ENCODE results near the gene GPRIN3. TPM values are rescaled to one million over a fixed set of nuclear protein-coding genes. Genes with fewer than 3 reads are reported as not detected.

The GPRIN3 gene
- total and polyA plus RNA-seq, 2 of the 13 experiments (the other 11 are each of a cell fraction or from before 2014, with no cell fraction given) = not detected

- BruUV-seq (replicated peaks) = no TSS peak
- Histone ChIP-seq H3K4me3 (replicated peaks in 1 of 3; ENCODE audit: insufficient read depth in 1 of 3, low read depth in 2 of 3, low read length in 3 of 3) (no peak overlapping the region), H3K27ac (ENCODE audit: extremely low read length, insufficient read depth, low read length) (no peak overlapping the region), H3K36me3 (replicated peaks in 1 of 2; ENCODE audit: control insufficient read depth in 1 of 2, insufficient read depth in 2 of 2, low read length in 2 of 2) (no peaks in the 10 kb centered on the region), H4K20me1 (ENCODE audit: insufficient read depth, low read length) (no peaks in the 10 kb centered on the region; the same call in 1 of the 2 replicates), H3K27me3 (ENCODE audit: control insufficient read depth in 1 of 2, insufficient read depth in 2 of 2, low read length in 2 of 2) (no peaks in the 10 kb centered on the region), H3K4me1 (ENCODE audit: insufficient read depth, low read length) (no peaks in the 10 kb centered on the region), H2AFZ (ENCODE audit: low read length) (no peak overlapping the region), H3K9me3 (ENCODE audit: low read length) (no peaks in the 10 kb centered on the region), H3K79me2 (ENCODE audit: insufficient read depth, low read length) (no peaks in the 10 kb centered on the region), H3K4me2 (ENCODE audit: low read depth, low read length) (no peak overlapping the region), H3K9ac (ENCODE audit: insufficient read depth, low read depth, low read length) (no peak overlapping the region)
- intact Hi-C loops (cut with micrococcal nuclease; ENCODE audit: unreplicated experiment) (no loop called here), in situ Hi-C loops (cut with HindIII; ENCODE audit: extremely low pct_ligation_motif_present, low pct_unique_long_range_greater_than_20kb) (no loop called here)
- no peak for FAIRE-seq
- no peak for DNase-seq (ENCODE audit: low spot score)
- ChIA-PET POLR2A (no interaction called here), CTCF (ENCODE audit: low intra/inter-chr PET ratio, low total read pairs) (no interaction called here)
- ATAC-seq = no peak
- 0% methylated on average over 1 of the region's 1 CpG for WGBS (ENCODE audit: low lambda C conversion rate)
- no peak for TF ChIP-seq HNF4A (CRISPR knock-in tag; IDR thresholded peaks at IDR 0.05)
- TF ChIP-seq PCBP1 (IDR thresholded peaks at IDR 0.05; ENCODE audit: borderline replicate concordance, low read depth, low read length) = no peak
- no peak for TF ChIP-seq TCF12 (IDR thresholded peaks at IDR 0.05)
- no peak for TF ChIP-seq TCF12 (CRISPR knock-in tag; IDR thresholded peaks at IDR 0.05)
- TF ChIP-seq ZNF615 (CRISPR knock-in tag; IDR thresholded peaks at IDR 0.05; ENCODE audit: borderline replicate concordance) = no peak
- TF ChIP-seq HOXD1 (CRISPR knock-in tag; IDR thresholded peaks at IDR 0.05) = no peak
- no peak for TF ChIP-seq ZNF367 (CRISPR knock-in tag; IDR thresholded peaks at IDR 0.05; ENCODE audit: borderline replicate concordance)
- TF ChIP-seq PAXIP1 (CRISPR knock-in tag; conservative IDR thresholded peaks at IDR 0.05) = no peak
- TF ChIP-seq PPARG (CRISPR knock-in tag; conservative IDR thresholded peaks at IDR 0.05) = no peak
- no peak for TF ChIP-seq ZBTB40 (IDR thresholded peaks at IDR 0.05)
- TF ChIP-seq ZBTB40 (CRISPR knock-in tag; IDR thresholded peaks at IDR 0.05) = no peak
- no peak for TF ChIP-seq SMAD1 (CRISPR knock-in tag; IDR thresholded peaks at IDR 0.05; ENCODE audit: borderline replicate concordance, low read depth)
- no peak for TF ChIP-seq RBM22 (optimal IDR thresholded peaks at IDR 0.05; ENCODE audit: low read length)
These were observed 21.7 kb upstream of the GPRIN3 start for GRCh38 chr4:89329280-89329679.

All from HepG2 (cell line).